ENCODE measurements around the gene SPDL1.

SPDL1 gene

DNA sequence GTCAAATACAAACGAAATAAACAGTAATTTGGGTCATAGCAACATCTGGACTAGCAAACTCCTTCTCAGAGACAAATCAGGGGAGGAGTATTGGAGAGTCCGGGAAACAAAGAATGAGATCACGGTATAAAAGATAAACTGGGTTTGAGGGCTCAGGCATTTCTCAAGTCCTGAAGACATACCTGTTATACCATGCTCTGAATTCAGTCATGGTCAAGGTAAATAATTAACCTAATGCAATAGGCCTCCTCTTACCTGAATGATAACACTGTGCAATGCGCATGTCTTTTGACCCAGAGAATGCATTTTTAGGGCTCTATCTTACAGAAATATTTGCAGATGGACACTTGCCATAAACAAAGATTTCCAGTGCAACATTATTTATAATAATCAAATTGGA, 31.9 kb upstream of the SPDL1 start:
- DNase-seq (ENCODE audit: low read depth), result no peak
- no peak overlapping the region for H3K4me3 ChIP-seq (ENCODE audit: low read depth, low read length)
- TF ChIP-seq, protein P1, sequence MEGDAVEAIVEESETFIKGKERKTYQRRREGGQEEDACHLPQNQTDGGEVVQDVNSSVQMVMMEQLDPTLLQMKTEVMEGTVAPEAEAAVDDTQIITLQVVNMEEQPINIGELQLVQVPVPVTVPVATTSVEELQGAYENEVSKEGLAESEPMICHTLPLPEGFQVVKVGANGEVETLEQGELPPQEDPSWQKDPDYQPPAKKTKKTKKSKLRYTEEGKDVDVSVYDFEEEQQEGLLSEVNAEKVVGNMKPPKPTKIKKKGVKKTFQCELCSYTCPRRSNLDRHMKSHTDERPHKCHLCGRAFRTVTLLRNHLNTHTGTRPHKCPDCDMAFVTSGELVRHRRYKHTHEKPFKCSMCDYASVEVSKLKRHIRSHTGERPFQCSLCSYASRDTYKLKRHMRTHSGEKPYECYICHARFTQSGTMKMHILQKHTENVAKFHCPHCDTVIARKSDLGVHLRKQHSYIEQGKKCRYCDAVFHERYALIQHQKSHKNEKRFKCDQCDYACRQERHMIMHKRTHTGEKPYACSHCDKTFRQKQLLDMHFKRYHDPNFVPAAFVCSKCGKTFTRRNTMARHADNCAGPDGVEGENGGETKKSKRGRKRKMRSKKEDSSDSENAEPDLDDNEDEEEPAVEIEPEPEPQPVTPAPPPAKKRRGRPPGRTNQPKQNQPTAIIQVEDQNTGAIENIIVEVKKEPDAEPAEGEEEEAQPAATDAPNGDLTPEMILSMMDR (IDR thresholded peaks at IDR 0.05; ENCODE audit: control insufficient read depth, extremely low read depth, insufficient read depth), result no peak

DNA sequence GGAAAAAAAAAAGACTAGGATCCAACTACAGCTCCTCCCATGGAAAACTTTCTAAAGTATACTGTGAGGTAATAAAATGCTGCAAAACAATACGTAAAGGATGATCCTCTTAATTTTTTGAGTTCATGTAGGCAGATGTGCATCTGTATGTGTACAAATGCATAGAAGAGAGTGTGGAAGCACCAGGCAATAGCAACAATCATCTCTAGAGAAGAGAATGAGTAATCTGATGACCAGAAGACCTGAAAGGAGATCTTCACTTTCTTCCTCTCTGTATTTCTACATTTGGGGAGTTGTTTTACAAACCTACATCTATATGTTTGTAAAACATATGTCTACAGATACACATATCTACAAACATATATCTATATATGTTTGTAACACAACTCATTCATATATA, 29.3 kb upstream of the SPDL1 start:
- H3K4me3 ChIP-seq (ENCODE audit: low read depth, low read length), result no peak overlapping the region
- DNase-seq (ENCODE audit: low read depth), result no peak
- TF ChIP-seq, protein P1 (IDR thresholded peaks at IDR 0.05; ENCODE audit: control insufficient read depth, extremely low read depth, insufficient read depth), result no peak

DNA sequence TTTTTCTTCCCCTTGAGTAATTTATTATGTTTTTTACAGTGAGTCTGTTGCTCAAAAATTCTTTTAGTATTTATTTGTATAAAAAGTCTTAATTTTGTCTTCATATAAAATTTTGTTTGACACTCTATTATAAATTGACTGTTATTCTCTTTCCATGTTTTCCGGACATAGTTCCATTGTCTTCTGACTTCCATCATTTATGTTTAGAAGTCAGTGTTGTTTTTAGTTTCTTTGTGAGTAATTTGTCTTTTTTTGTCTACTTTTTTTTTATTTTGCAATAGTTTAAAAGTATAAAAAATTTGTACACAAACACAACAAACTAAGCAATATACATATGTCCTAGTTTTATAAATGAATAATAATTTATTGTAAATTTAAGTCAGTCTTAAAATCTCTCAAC, 25.7 kb upstream of the SPDL1 start:
- no peak for DNase-seq (ENCODE audit: low read depth)
- TF ChIP-seq, protein P1 (IDR thresholded peaks at IDR 0.05; ENCODE audit: control insufficient read depth, extremely low read depth, insufficient read depth), result no peak
- no peak overlapping the region for H3K4me3 ChIP-seq (ENCODE audit: low read depth, low read length)

DNA sequence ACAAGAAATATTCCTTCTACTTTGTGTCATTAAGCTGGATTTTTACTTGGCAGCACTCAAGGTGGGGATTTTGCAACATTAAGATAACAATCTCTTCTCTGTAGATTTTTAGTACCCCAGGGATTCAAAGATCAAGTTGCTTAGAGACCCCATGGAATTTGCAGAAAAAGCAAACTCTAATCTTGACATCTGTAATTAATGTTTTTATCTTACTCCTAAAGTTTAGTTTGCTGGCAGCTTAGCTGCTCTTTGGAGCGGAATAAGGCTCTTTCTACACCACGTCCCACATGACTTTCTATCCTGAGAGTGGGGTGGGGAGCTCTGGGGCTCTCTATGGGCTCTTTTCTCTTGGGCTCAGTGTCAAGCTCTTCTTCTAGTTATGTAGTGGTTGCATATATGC, 21.7 kb upstream of the SPDL1 start:
- TF ChIP-seq, protein P1 (IDR thresholded peaks at IDR 0.05; ENCODE audit: control insufficient read depth, extremely low read depth, insufficient read depth), result no peak
- no peak overlapping the region for H3K4me3 ChIP-seq (ENCODE audit: low read depth, low read length)
- no peak for DNase-seq (ENCODE audit: low read depth)

DNA sequence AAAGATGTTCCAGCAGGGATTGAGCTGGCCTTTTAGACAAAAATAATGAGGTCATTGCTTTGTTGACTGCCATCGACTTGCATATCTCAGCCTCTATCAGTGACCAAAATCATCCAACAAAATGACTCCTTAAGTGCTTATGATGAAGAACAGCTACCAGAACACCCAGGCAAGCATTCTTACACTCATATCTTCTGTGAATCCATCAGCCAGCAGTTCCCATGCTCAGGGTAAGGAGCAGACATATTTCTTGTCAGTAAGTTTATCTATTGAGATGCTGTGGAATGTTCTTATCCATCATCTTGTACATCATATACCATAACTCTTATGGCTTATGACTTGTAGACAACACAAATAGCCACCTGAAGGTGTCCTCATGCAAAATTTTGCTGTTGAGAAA, 20.2 kb upstream of the SPDL1 start:
- H3K4me3 ChIP-seq (ENCODE audit: low read depth, low read length), result no peak overlapping the region
- TF ChIP-seq, protein P1 (IDR thresholded peaks at IDR 0.05; ENCODE audit: control insufficient read depth, extremely low read depth, insufficient read depth), result no peak
- no peak for DNase-seq (ENCODE audit: low read depth)

DNA sequence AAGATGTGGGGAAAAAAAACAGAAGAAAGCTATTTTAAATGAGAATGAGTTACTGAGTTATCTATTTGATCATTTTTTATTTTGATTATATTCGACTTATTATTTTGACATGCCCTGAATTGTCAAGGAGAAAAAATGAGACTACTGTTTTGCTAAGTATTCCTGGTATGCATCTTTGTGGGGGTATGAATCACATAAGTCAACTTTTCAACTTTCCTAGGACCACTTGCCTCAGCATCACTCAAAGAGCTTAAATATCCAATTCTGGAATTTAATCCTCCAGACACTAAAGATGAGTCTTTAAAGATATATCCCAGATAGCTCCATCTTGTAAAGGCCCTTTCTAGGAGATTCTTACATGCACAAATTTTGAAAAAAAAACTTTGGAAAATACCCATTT, 17.4 kb upstream of the SPDL1 start:
- no peak for DNase-seq (ENCODE audit: low read depth)
- TF ChIP-seq, protein P1 (IDR thresholded peaks at IDR 0.05; ENCODE audit: control insufficient read depth, extremely low read depth, insufficient read depth), result no peak
- H3K4me3 ChIP-seq (ENCODE audit: low read depth, low read length), result no peak overlapping the region

DNA sequence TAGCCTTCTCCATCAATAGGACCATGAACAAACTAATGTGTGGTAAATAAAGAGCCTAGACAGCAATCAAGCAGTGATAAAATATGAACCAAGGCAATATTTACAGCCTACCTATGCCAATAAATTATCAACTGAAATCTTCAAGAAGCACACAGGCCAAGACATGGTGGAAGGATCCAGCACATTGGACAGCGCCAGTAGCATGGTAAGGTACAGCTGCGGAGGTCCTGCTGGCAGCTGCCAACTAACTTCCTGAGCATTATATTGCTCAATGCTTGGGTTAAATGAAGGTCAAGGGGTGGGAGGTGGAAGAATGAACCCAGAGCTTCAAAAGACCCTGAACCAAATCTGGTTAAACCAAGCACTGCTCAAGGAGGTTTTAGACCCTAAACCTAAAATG, 16.5 kb upstream of the SPDL1 start:
- no peak overlapping the region for H3K4me3 ChIP-seq (ENCODE audit: low read depth, low read length)
- DNase-seq (ENCODE audit: low read depth), result no peak
- TF ChIP-seq, protein P1 (IDR thresholded peaks at IDR 0.05; ENCODE audit: control insufficient read depth, extremely low read depth, insufficient read depth), result no peak

All from LNCaP clone FGC (cell line).